GM06990 (cell line): Measurements from ENCODE around the gene MED7.

Experiments
- DNase-seq: peaks from one replicate; pipeline ENCODE4 v3.0.0-alpha.2; 2011; ENCODE audit not compliant: insufficient read length; ENCODE audit errors: extremely low read depth
- H3K27me3 ChIP-seq: replicated peaks from 2 replicates; pipeline ENCODE4 v1.6.0; 2011; ENCODE audit warnings: low read length; ENCODE audit not compliant: control insufficient read depth, insufficient read depth
- H3K36me3 ChIP-seq: 2 replicates; pipeline ENCODE4 v1.5.1; 2011; ENCODE audit warnings: low read length; ENCODE audit not compliant: control insufficient read depth, insufficient read depth
- H3K4me3 ChIP-seq: replicated peaks from 2 replicates; pipeline ENCODE4 v1.5.1; 2011; ENCODE audit warnings: low read depth, mild to moderate bottlenecking, control low read depth, low read length
- TF ChIP-seq, protein P1 (sequence below): IDR thresholded peaks from 2 replicates; pipeline ENCODE4 v1.5.1; 2011; ENCODE audit warnings: low read length, control low read depth, mild to moderate bottlenecking, inconsistent platforms; ENCODE audit not compliant: insufficient read depth, poor library complexity, severe bottlenecking

The MED7 gene

DNA sequence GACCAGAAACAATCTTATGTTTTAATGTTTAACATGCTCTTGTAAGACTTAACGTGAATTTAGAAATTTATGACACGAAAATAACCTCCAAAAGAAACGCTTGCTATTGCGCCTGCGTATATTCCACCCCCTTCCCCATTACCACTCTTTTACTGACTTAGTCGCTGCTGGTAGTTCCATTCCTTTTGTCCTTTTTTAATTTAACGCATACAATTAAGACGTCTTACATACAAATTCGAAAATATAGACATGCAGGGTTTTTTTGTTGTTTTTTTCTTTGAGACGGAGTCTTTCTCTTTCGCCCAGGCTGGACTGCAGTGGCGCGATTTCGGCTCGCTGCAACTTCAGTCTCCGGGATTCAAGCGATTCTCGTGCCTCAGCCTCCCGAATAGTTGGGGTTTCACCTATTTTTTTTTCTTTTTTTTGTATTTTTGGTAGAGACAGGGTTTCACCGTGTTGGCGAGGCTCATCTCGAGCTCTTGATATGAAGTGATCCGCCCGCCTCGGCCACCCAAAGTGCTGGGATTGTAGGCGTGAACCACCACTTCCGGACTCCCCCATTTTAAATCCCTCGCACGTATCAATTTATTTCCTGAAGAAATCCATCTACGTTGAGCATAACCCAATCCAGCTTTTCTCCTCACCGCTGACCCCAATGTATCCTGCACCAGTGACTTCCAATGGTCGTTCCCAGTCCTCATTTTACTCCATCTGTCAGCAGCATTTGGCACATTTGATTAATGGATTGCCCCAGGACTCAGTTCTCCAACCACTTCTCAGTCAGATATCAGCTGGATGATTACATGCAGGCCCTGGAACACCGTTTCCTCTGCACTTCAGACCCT lies 684 bp upstream of the MED7 start:
- TF ChIP-seq, protein P1, sequence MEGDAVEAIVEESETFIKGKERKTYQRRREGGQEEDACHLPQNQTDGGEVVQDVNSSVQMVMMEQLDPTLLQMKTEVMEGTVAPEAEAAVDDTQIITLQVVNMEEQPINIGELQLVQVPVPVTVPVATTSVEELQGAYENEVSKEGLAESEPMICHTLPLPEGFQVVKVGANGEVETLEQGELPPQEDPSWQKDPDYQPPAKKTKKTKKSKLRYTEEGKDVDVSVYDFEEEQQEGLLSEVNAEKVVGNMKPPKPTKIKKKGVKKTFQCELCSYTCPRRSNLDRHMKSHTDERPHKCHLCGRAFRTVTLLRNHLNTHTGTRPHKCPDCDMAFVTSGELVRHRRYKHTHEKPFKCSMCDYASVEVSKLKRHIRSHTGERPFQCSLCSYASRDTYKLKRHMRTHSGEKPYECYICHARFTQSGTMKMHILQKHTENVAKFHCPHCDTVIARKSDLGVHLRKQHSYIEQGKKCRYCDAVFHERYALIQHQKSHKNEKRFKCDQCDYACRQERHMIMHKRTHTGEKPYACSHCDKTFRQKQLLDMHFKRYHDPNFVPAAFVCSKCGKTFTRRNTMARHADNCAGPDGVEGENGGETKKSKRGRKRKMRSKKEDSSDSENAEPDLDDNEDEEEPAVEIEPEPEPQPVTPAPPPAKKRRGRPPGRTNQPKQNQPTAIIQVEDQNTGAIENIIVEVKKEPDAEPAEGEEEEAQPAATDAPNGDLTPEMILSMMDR, result no peak
- H3K36me3 ChIP-seq, result no peaks in the 10 kb centered on the region
- no peaks in the 10 kb centered on the region for H3K27me3 ChIP-seq
- peak overlapping the region; percentile 60 for H3K4me3 ChIP-seq
- DNase-seq, result peak; percentile 39

DNA sequence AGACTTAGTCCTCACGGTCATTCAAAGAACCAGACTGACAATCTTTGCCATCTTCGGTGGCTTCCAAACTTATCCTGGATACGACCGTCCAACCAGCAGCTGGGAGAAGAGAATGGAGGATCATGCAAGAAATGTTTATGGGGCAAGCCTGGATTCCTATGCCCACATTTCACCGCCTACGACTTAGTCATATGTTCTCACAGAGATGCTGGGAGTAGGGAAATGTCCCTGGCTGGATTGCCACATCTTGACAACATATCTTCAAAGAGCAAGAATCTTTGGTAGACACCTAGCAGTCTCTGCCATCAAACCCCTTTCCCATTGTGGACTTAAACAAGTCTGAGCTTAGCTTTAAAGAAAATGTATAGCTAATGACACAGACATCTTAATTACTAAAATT lies 5.0 kb downstream of the MED7 start:
- Histone ChIP-seq H3K36me3 (no peaks in the 10 kb centered on the region; the same call in 1 of the 2 replicates), H3K4me3 (no peak overlapping the region), H3K27me3 (no peaks in the 10 kb centered on the region)
- TF ChIP-seq, protein P1, result no peak
- no peak for DNase-seq

DNA sequence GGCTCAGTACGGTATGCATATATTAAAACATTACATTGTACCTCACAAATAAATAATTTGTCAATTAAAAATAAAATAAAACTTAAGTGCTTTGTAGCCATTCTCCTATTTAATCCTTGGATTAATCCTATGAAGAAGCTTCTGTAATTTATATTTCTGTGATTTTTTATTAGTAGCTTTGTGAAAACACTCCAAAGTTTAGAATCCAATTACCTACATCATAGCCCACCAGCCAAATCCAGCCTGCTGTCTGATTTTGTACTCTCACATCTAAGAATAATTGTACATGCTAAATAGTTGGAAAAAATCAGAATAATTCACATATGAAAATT lies 10.4 kb downstream of the MED7 start:
- no peak for DNase-seq

DNA sequence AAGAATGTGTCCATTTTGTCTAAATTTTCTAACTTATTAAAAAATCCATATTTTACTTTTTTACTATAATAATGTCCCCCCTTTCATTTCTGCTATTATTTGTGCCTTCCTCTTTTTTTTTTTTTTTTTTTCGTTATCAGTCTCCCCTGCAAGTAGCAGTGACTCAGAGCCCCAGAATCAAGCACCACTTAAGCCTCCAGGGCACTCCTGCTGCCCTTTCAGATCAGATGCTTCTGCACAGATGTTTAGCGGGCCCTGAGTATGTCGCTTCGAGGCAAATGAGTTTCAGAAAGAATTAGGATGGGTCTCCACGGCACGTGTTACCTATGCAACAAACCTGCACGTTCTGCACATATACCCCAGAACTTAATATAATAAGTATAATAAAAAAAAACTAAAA lies 11.7 kb downstream of the MED7 start:
- no peaks in the 10 kb centered on the region; the same call in 1 of the 2 replicates for H3K36me3 ChIP-seq
- DNase-seq, result no peak

More for the DNA sequence above, 10.4 kb downstream of the MED7 start:
- no peak overlapping the region for H3K4me3 ChIP-seq
- H3K27me3 ChIP-seq, result no peaks in the 10 kb centered on the region
- TF ChIP-seq, protein P1, result no peak
- no peaks in the 10 kb centered on the region; the same call in 1 of the 2 replicates for H3K36me3 ChIP-seq

DNA sequence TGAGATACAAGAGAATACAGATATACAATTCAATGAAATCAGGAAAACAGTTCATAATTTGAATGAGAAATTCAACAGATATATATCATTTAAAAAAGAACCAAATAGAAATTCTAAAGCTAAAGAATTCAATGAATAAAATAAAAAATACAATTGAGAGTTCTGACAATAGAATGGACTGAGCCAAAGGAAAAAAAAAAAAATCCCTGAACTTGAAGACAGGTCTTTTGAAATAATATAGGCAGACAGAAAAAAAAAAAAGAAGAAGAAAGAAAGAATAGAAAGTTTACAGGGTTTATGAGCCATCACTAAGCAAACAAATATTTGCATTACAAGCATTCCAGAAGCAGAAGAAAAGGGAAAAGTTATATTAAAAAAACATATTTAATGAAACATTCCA lies 21.0 kb downstream of the MED7 start:
- Histone ChIP-seq H3K36me3 (no peaks in the 10 kb centered on the region), H3K4me3 (no peak overlapping the region), H3K27me3 (no peaks in the 10 kb centered on the region)
- DNase-seq, result no peak
- TF ChIP-seq, protein P1, result no peak

More for the DNA sequence above, 11.7 kb downstream of the MED7 start:
- no peaks in the 10 kb centered on the region for H3K27me3 ChIP-seq
- no peak overlapping the region for H3K4me3 ChIP-seq
- TF ChIP-seq, protein P1, result no peak
